SK-N-MC (cell line): ENCODE measurements around the gene ACVR1B.

Source experiments
- DNase-seq: peaks from one replicate; pipeline ENCODE4 v3.0.0-alpha.2; 2011; ENCODE audit warnings: low read depth, low spot score
- H3K27ac ChIP-seq: fragments of 200-600 bp; sonication (generic); 2 replicates; pipeline ENCODE4 v1.5.1; 2016; ENCODE audit warnings: mixed run types
- H3K36me3 ChIP-seq: fragments of 200-600 bp; sonication (generic); 2 replicates; pipeline ENCODE4 v1.6.1; 2017; ENCODE audit warnings: antibody characterized with exemption, low read length, mixed read lengths; ENCODE audit not compliant: insufficient read depth
- H3K4me3 ChIP-seq: fragments of 200-600 bp; sonication (generic); 2 replicates; pipeline ENCODE4 v1.5.1; 2016
- H3K9ac ChIP-seq: fragments of 200-600 bp; sonication (generic); 2 replicates; pipeline ENCODE4 v1.8.0; 2017; ENCODE audit warnings: mixed run types, mixed read lengths; ENCODE audit not compliant: insufficient read length
- H3K9me3 ChIP-seq: fragments of 200-600 bp; sonication (generic); 2 replicates; pipeline ENCODE4 v1.6.1; 2017; ENCODE audit warnings: low read depth, mild to moderate bottlenecking, antibody characterized with exemption, low read length, moderate library complexity, mixed read lengths
- EZH2 ChIP-seq: fragments of 200-600 bp; sonication (generic); IDR thresholded peaks from one replicate; pipeline ENCODE4 v1.6.1; 2017; ENCODE audit warnings: antibody characterized with exemption
- FOXP2 ChIP-seq: optimal IDR thresholded peaks from 2 replicates; pipeline ENCODE3; 2011; ENCODE audit warnings: mild to moderate bottlenecking, moderate library complexity; ENCODE audit not compliant: insufficient read depth; ENCODE audit errors: extremely low read length, control extremely low read depth
- POLR2AphosphoS5 ChIP-seq: IDR thresholded peaks from 2 replicates; pipeline ENCODE4 v1.6.1; 2012; ENCODE audit warnings: mild to moderate bottlenecking, low read depth, low read length, borderline replicate concordance

The ACVR1B gene

DNA sequence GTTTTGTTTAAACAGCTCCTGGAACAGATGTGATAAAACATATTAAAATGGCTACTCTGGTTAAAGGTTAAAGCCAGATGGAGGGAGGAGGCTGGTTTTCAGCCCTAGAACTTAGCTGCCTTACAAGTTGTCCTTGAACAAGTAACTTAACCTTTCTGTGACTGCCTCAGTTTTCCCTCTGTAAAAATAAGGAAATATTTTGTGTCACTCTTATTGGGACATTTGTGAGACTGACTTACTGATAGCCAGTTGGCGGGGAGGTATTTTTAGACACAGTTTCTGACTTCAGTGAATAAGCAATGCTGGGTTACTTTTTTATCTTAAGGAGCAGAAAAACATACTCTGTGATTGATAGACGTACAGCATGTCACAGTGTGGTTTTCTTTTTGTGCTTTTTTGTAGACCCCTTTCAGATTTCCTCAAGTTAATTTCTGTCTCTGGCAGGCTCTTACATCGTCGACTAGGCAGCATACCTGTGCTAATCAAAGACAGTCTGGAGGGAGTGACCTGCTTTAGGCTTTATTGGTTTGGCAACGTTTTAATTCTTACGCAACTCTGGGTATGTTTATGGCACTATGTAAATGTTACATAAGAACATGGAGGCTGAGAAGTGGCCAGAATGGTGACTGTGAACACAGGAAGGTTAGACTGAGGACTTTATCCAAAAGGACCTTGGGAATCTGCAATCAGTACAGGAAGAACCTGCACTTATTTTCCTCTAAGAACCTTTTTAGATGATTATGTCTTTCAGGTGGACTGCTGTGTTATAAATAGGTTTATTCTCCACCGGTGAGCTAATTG is 3.3 kb downstream of the ACVR1B start:
- peak overlapping the region; percentile 17 for H3K9ac ChIP-seq
- no peaks in the 10 kb centered on the region for H3K9me3 ChIP-seq
- no peak for TF ChIP-seq POLR2AphosphoS5
- no peak for TF ChIP-seq FOXP2
- no peak for TF ChIP-seq EZH2
- no peak for DNase-seq
- no peak overlapping the region; the same call in 1 of the 2 replicates for H3K27ac ChIP-seq
- H3K4me3 ChIP-seq = peak overlapping the region; percentile 91; the same call in 1 of the 2 replicates
- peaks cover 5% of the 10 kb centered on the region for H3K36me3 ChIP-seq

DNA sequence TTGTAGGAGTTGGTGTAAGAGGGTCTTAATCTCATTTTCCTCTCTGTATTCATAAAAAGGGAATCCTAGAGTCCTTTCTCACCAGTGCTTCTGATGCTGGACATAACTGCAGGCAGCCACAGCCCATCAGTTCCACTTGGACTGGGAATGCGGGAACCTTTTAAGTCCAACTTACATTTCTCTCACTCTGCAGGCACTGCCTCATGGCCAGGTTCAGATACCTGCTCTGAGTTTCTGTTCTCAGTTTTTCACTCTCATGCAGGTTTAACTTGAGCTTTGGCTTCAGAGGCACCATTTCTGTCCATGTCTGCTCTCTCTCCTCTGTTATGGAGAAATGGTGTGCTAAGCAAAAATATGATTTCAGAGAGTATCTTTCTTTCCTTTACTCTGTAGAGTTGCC is 4.2 kb downstream of the ACVR1B start:
- H3K36me3 ChIP-seq = peaks cover 5% of the 10 kb centered on the region
- H3K9ac ChIP-seq = no peak overlapping the region
- TF ChIP-seq POLR2AphosphoS5 (no peak), EZH2 (no peak), FOXP2 (no peak)
- no peak overlapping the region for H3K27ac ChIP-seq
- H3K4me3 ChIP-seq = no peak overlapping the region
- no peak for DNase-seq
- no peaks in the 10 kb centered on the region for H3K9me3 ChIP-seq

DNA sequence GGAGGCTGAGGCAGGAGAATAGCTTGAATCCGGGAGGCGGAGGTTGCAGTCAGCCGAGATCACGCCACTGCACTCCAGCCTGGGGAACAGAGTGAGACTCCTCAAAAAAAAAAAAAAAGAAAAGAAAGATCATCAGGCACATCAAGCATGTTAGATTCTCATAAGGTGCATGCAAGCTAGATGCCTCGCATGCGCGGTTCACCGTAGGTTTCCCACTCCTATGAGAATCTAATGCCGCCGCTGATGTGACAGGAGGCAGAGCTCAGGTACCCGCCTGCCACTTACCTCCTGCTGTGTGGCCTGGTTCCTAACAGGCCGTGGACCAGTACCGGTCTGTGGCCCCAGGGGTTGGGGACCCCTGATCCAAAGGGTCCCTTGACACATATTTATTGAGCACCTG is 7.0 kb downstream of the ACVR1B start:
- no peak for DNase-seq
- H3K4me3 ChIP-seq = no peak overlapping the region
- peaks cover 14% of the 10 kb centered on the region for H3K36me3 ChIP-seq
- H3K9ac ChIP-seq = no peak overlapping the region
- TF ChIP-seq EZH2 (no peak), POLR2AphosphoS5 (no peak), FOXP2 (no peak)
- H3K9me3 ChIP-seq = 0 out of 2 replicates have a peak, but pooled peaks cover under 1% of the 10 kb centered on the region
- no peak overlapping the region for H3K27ac ChIP-seq

DNA sequence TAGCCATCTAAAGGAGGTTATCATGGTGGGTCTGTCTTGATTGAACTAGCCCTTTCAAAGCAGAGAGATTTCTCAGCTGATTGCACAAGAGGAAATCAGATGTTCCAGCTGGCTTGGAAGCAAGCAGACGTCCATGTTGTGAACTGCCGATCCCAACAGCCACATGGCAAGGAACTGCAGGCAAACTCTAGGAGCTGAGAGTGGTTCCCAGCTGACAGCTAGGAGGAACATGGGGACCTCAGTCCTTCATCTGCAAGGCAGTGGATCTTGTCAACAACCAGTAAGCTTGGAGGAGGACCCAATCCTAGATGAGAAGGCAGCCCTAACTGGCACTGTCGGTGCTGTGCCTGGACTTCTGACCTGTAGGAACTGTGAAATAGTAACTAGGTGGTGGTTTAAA is 7.7 kb downstream of the ACVR1B start:
- H3K9ac ChIP-seq = no peak overlapping the region
- no peak overlapping the region for H3K4me3 ChIP-seq
- TF ChIP-seq EZH2 (no peak), POLR2AphosphoS5 (no peak), FOXP2 (no peak)
- no peak for DNase-seq
- H3K27ac ChIP-seq = no peak overlapping the region
- 0 out of 2 replicates have a peak, but pooled peaks cover 3% of the 10 kb centered on the region for H3K9me3 ChIP-seq
- peaks cover 21% of the 10 kb centered on the region for H3K36me3 ChIP-seq

DNA sequence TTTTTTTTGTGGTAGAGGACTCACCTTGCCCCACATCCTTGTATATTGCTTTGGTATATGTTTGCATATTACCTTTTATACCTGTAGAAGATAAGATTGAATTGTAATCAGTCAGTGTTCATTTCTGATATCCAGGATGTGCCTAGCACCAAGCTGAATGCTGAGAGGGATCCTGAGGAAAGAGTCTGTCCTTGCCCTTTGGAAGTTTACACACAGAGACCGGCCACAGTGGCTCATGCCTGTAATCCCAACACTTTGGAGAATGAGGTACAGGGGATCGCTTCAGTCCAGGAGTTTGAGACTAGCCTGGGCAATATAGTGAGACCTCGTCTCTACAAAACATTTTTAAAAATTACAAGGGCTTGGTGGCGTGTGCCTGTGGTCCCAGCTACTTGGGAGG is 8.4 kb downstream of the ACVR1B start:
- no peak overlapping the region for H3K9ac ChIP-seq
- TF ChIP-seq FOXP2 (no peak), EZH2 (no peak), POLR2AphosphoS5 (no peak)
- no peak overlapping the region for H3K27ac ChIP-seq
- H3K36me3 ChIP-seq = peaks cover 28% of the 10 kb centered on the region
- no peak overlapping the region for H3K4me3 ChIP-seq
- 0 out of 2 replicates have a peak, but pooled peaks cover 3% of the 10 kb centered on the region for H3K9me3 ChIP-seq
- no peak for DNase-seq

DNA sequence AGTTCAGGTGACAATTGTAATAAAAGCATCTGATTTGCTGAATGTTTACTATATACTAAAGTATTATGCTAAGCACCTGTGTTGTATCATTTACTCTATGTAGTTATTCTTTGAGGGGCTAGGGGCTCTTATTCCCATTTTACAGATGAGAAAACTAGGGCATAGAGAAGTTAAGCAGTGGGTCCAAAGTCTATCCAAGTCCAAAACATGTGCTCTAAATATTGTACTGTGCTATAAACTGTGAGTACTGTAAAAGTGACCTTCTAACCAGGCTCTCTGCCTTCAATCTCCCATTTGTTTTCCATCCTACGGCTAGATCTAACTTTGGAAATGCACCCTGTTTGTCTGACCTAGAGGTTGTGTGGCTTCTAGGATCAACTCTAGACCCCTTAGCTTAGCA is 9.0 kb downstream of the ACVR1B start:
- DNase-seq = no peak
- TF ChIP-seq EZH2 (no peak), POLR2AphosphoS5 (no peak), FOXP2 (no peak)
- H3K27ac ChIP-seq = no peak overlapping the region

DNA sequence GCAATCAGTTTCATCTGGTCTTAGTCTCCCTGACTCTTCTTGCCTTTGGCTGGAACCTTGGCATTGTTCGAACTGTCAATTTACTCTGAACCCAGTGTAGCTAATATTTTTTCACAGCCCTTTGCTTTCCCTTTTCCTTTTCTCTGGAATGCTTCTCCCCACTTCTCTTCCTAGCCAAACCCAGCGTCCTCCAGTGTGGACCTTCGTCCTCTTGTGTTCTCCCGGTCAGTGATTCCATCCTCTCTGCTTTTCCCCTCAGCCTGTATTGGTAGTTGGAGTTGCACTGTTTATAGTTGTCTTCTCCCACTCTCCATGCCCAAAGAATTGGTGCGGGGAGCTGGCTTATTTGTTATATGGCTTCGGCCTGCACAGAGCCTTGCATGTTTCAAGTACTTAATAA is 9.4 kb downstream of the ACVR1B start:
- Histone ChIP-seq H3K9ac (no peak overlapping the region), H3K27ac (no peak overlapping the region), H3K36me3 (peaks cover 30% of the 10 kb centered on the region), H3K9me3 (0 out of 2 replicates have a peak, but pooled peaks cover 3% of the 10 kb centered on the region), H3K4me3 (no peak overlapping the region)
- DNase-seq = no peak
- TF ChIP-seq POLR2AphosphoS5 (no peak), EZH2 (no peak), FOXP2 (no peak)

More for the DNA sequence above, 9.0 kb downstream of the ACVR1B start:
- H3K4me3 ChIP-seq = no peak overlapping the region
- no peak overlapping the region for H3K9ac ChIP-seq
- H3K36me3 ChIP-seq = peaks cover 30% of the 10 kb centered on the region
- H3K9me3 ChIP-seq = 0 out of 2 replicates have a peak, but pooled peaks cover 3% of the 10 kb centered on the region

DNA sequence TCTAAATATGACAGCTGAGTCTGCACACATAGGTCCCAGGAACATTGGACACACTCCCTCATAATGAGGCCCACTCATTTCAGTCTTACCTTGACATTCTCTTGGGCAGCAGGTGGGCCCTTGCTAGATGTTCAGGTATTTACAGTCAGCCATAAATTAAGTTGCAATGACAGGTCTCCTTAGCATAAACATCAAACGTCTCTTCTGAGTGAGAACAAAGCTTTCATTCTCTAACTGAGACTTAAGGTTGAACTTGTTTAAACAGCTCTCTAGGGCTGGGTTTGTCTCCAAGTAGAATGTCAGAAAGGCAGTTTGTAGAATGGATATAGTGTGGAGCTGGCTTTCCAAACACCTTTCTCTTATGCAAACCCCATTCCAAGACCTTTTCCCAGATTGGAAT is 10.3 kb downstream of the ACVR1B start:
- Histone ChIP-seq H3K9ac (no peak overlapping the region), H3K9me3 (0 out of 2 replicates have a peak, but pooled peaks cover 3% of the 10 kb centered on the region), H3K4me3 (no peak overlapping the region), H3K36me3 (peaks cover 25% of the 10 kb centered on the region), H3K27ac (no peak overlapping the region)
- DNase-seq = no peak
- TF ChIP-seq EZH2 (no peak), FOXP2 (no peak), POLR2AphosphoS5 (no peak)

DNA sequence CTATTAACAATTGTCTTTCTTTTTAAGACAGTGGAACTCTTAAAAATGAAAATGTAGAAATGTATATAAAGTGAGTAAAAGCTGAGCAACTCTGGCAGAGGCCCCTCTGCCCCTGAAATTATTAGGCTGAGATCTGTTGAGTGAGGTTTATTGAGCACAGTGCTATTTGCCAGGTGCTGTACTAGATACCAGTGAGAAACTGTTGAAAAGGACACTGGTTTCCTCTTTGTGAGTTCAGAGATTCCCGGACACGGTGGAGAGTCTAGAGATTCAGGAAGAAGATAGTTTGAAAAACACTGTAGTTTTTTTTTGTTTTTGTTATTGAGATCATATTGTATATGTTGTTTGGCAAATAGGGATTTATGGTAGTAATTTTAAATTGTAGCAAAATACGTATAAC is 11.2 kb downstream of the ACVR1B start:
- no peak overlapping the region for H3K4me3 ChIP-seq
- TF ChIP-seq FOXP2 (no peak), POLR2AphosphoS5 (no peak)
- H3K27ac ChIP-seq = no peak overlapping the region
- no peak for DNase-seq
- H3K9me3 ChIP-seq = 0 out of 2 replicates have a peak, but pooled peaks cover 3% of the 10 kb centered on the region
- H3K36me3 ChIP-seq = peaks cover 25% of the 10 kb centered on the region
- H3K9ac ChIP-seq = no peak overlapping the region
